Osteocyte (in vitro differentiated cells): Measurements from ENCODE around the gene MSLN. TPM values are rescaled to one million over a fixed set of nuclear protein-coding genes. Genes with fewer than 3 reads are reported as not detected.

ENCODE experiments used
- DNase-seq: peaks from one replicate; pipeline ENCODE4 v3.0.0; 2021; ENCODE audit warnings: mixed read lengths; ENCODE audit not compliant: unreplicated experiment; ENCODE audit errors: extremely low spot score
- H3K27ac Mint-ChIP-seq: one replicate; pipeline ENCODE4 v1.8.0; 2021; ENCODE audit warnings: mild to moderate bottlenecking, mixed read lengths; ENCODE audit not compliant: unreplicated experiment
- H3K27me3 Mint-ChIP-seq: one replicate; pipeline ENCODE4 v1.8.0; 2021; ENCODE audit warnings: mixed read lengths; ENCODE audit not compliant: unreplicated experiment
- H3K36me3 Mint-ChIP-seq: one replicate; pipeline ENCODE4 v1.8.0; 2021; ENCODE audit warnings: mixed read lengths; ENCODE audit not compliant: unreplicated experiment
- H3K4me1 Mint-ChIP-seq: one replicate; pipeline ENCODE4 v1.8.0; 2021; ENCODE audit warnings: mixed read lengths; ENCODE audit not compliant: unreplicated experiment
- H3K4me3 Mint-ChIP-seq: one replicate; pipeline ENCODE4 v1.8.0; 2021; ENCODE audit warnings: mild to moderate bottlenecking, moderate library complexity, mixed read lengths; ENCODE audit not compliant: unreplicated experiment
- H3K9me3 Mint-ChIP-seq: one replicate; pipeline ENCODE4 v1.8.0; 2021; ENCODE audit warnings: mixed read lengths; ENCODE audit not compliant: unreplicated experiment
- total RNA-seq: library from RNA; stranded (reverse); gene quantifications from 2 replicates; pipeline ENCODE4 v1.2.1, GENCODE V29; 2021
- TF ChIP-seq, protein P1 (sequence below): fragments of 200-600 bp; sonication (generic); IDR thresholded peaks from 2 replicates; pipeline ENCODE4 v1.5.0; 2021; ENCODE audit warnings: antibody characterized with exemption, mild to moderate bottlenecking, moderate library complexity

Gene MSLN
- total RNA-seq, 1 donor from 2014 or later, result 0.19 TPM

DNA sequence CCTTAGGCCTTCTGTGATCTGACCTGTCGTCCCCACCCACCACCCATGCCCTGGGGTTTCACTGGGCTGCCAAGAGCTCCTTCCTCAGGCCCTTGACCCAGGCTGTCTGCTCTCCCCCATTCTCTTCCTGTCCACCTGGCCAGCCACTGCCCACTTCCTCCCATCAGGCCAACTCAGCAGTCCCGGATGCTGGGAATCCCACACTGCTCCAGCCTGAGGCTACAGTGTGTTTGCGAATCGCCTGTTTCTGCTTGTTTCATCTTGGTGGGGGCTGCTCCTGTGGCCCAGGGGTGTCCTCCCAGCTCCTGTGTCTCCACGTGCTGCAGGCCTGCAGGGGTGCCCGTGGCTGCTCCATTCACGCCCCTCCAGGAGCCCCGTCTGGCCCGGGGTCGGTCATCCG lies 46.5 kb upstream of the MSLN start:
- no peak for DNase-seq
- Mint-ChIP-seq H3K4me3 (no peak overlapping the region), H3K36me3 (no peaks in the 10 kb centered on the region), H3K4me1 (peaks cover 38% of the 10 kb centered on the region), H3K27ac (no peak overlapping the region), H3K27me3 (no peaks in the 10 kb centered on the region), H3K9me3 (no peaks in the 10 kb centered on the region)
- TF ChIP-seq, protein P1, sequence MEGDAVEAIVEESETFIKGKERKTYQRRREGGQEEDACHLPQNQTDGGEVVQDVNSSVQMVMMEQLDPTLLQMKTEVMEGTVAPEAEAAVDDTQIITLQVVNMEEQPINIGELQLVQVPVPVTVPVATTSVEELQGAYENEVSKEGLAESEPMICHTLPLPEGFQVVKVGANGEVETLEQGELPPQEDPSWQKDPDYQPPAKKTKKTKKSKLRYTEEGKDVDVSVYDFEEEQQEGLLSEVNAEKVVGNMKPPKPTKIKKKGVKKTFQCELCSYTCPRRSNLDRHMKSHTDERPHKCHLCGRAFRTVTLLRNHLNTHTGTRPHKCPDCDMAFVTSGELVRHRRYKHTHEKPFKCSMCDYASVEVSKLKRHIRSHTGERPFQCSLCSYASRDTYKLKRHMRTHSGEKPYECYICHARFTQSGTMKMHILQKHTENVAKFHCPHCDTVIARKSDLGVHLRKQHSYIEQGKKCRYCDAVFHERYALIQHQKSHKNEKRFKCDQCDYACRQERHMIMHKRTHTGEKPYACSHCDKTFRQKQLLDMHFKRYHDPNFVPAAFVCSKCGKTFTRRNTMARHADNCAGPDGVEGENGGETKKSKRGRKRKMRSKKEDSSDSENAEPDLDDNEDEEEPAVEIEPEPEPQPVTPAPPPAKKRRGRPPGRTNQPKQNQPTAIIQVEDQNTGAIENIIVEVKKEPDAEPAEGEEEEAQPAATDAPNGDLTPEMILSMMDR, result no peak

DNA sequence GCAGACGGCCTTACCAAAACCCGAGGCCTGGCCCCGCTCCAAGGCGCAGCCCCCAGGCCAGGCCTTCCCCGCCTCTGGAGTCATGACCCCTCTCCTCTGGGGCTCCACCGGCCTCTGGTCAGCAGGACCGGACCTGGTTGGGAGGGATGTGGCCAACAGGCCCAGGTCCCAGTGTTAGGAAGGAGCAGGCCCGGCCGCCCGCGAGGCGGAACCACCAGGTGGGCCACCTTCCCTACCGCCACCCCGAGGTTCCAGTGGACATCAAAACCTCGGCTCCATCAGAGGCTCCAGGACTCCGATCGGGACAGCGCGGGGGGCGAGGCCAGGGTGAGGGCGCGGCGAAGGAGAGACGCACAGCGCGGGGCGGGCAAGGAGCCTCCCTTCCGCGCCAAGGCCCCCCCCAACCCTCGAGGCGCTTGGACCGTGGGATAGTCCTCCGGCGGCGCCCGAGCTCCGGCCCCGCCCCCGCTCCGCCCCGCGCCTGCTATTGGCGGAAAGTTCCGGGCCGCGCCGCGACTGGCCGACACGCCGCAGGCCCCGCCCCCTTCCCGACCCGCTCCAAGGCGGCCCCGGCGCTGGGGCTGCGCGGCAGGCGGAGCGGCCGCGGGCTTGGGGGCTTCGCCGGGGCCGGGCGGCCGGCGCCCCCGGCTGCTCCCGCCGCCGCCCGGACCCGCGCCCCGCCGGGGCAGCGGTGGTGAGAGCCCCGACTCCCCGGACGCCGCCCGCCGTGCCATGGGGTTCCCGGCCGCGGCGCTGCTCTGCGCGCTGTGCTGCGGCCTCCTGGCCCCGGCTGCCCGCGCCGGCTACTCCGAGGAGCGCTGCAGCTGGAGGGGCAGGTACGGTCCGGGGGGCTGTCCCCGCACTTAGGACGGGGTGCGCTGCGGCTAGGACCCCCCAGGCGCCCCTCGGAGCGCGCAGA lies 45.7 kb upstream of the MSLN start, which contains the start of gene METRN:
Gene METRN (plus strand): TSS at position 561 of the 919 bp plus-strand sequence. CDS start 172 bp downstream, at position 733.
- Mint-ChIP-seq H3K9me3 (no peaks in the 10 kb centered on the region), H3K4me3 (peak within 1 kb of the TSS; percentile 67), H3K4me1 (peaks cover 36% of the 10 kb centered on the region), H3K36me3 (no peaks in the 10 kb centered on the region), H3K27me3 (no peaks in the 10 kb centered on the region), H3K27ac (peak within 1 kb of the TSS; percentile 14)
- TF ChIP-seq, protein P1, result no peak
- peak; percentile 95 for DNase-seq

DNA sequence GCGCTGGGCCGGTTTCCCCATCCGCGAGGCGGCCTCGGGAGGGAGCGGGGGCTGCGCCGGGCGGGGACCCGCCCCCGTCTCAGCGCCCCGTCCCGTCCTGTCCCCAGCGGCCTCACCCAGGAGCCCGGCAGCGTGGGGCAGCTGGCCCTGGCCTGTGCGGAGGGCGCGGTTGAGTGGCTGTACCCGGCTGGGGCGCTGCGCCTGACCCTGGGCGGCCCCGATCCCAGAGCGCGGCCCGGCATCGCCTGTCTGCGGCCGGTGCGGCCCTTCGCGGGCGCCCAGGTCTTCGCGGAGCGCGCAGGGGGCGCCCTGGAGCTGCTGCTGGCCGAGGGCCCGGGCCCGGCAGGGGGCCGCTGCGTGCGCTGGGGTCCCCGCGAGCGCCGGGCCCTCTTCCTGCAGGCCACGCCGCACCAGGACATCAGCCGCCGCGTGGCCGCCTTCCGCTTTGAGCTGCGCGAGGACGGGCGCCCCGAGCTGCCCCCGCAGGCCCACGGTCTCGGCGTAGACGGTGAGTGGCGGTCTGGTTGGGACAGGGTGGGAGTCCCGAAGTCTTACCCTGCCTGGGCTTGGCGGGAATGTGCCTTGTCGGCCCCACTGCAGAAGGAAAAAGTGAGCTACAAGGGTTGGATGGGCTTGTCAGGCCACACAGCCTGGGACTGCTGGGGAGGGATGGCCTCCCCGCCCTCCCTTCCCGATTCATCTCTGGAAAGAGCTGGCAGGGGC lies 44.9 kb upstream of the MSLN start:
- DNase-seq, result no peak
- TF ChIP-seq, protein P1, result peak; percentile 38

DNA sequence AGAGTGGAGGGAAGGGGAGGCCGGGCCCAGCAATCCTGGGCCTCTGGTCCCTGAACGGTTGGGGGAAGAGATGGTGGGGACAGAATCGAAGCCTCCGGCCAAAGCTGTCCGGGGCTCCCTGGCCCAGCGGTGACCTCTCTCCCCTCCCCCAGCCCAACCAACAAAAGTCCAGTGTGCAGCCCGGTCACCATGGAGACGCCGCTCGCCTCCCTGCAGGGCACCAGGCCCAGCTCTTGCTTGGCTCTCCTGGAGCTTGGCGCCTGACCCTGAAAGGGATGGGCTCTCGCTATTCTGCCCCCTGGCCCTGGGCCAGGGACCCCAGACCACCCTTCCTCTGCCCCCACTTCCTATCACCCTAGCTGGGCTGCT lies 44.4 kb upstream of the MSLN start:
- Mint-ChIP-seq H3K4me1 (peaks cover 37% of the 10 kb centered on the region), H3K27ac (peak overlapping the region; percentile 14), H3K9me3 (no peaks in the 10 kb centered on the region), H3K4me3 (peak overlapping the region; percentile 67), H3K27me3 (no peaks in the 10 kb centered on the region), H3K36me3 (no peaks in the 10 kb centered on the region)
- no peak for DNase-seq
- TF ChIP-seq, protein P1, result no peak

More for the DNA sequence above, 44.9 kb upstream of the MSLN start:
- peak overlapping the region; percentile 14 for H3K27ac Mint-ChIP-seq
- H3K9me3 Mint-ChIP-seq, result no peaks in the 10 kb centered on the region
- H3K4me1 Mint-ChIP-seq, result peaks cover 39% of the 10 kb centered on the region
- no peaks in the 10 kb centered on the region for H3K36me3 Mint-ChIP-seq
- H3K4me3 Mint-ChIP-seq, result peak overlapping the region; percentile 67
- no peaks in the 10 kb centered on the region for H3K27me3 Mint-ChIP-seq
